Duodenal mucosa (tissue), 2 donors: ENCODE data around the gene EPB41.

Experiments
- H3K27ac ChIP-seq: one replicate; pipeline ENCODE4 v1.7.0; 2013; ENCODE audit warnings: low read depth, low read length
- H3K27me3 ChIP-seq, 2 donors: one replicate each; pipeline ENCODE4 v1.7.0; 2013; ENCODE audit warnings: low read length in 2 of 2, control low read depth in 1 of 2; ENCODE audit not compliant: insufficient read depth in 2 of 2, control insufficient read depth in 1 of 2
- H3K36me3 ChIP-seq, 2 donors: one replicate each; pipeline ENCODE4 v1.7.0; 2013; ENCODE audit warnings: low read length in 2 of 2, control low read depth in 1 of 2; ENCODE audit not compliant: insufficient read depth in 2 of 2, control insufficient read depth in 1 of 2
- H3K4me1 ChIP-seq, 2 donors: one replicate each; pipeline ENCODE4 v1.7.0; 2013; ENCODE audit warnings: low read length in 2 of 2, control low read depth in 1 of 2; ENCODE audit not compliant: insufficient read depth in 2 of 2, control insufficient read depth in 1 of 2
- H3K4me3 ChIP-seq, 2 donors: one replicate each; pipeline ENCODE4 v1.7.0; 2013; ENCODE audit warnings: low read length in 2 of 2, low read depth in 1 of 2
- H3K9ac ChIP-seq, 2 donors: one replicate each; pipeline ENCODE4 v1.7.0; 2013; ENCODE audit warnings: low read length in 2 of 2, low read depth in 1 of 2
- H3K9me3 ChIP-seq, 2 donors: one replicate each; pipeline ENCODE4 v1.7.0; 2013; ENCODE audit warnings: low read length in 2 of 2, control low read depth in 1 of 2; ENCODE audit not compliant: control insufficient read depth in 1 of 2

EPB41 gene

GRCh38 chr1:28882009-28882628 is 32.2 kb upstream of the EPB41 start:
- H3K9me3 ChIP-seq = no peaks in the 10 kb centered on the region
- H3K27me3 ChIP-seq = no peaks in the 10 kb centered on the region
- H3K36me3 ChIP-seq = no peaks in the 10 kb centered on the region
- H3K4me1 ChIP-seq = peaks cover 23 to 30% of the 10 kb centered on the region in 2 donors
- no peak overlapping the region for H3K27ac ChIP-seq
- no peak overlapping the region for H3K9ac ChIP-seq
- H3K4me3 ChIP-seq = no peak overlapping the region

GRCh38 chr1:28883242-28883616 is 31.1 kb upstream of the EPB41 start:
- Histone ChIP-seq H3K9ac (no peak overlapping the region), H3K27ac (no peak overlapping the region), H3K4me3 (no peak overlapping the region), H3K36me3 (no peaks in the 10 kb centered on the region), H3K9me3 (no peaks in the 10 kb centered on the region), H3K27me3 (no peaks in the 10 kb centered on the region), H3K4me1 (peaks cover 25 to 36% of the 10 kb centered on the region in 2 donors)

GRCh38 chr1:28885472-28885877 is 28.9 kb upstream of the EPB41 start:
- H3K4me1 ChIP-seq = peaks cover 27 to 37% of the 10 kb centered on the region in 2 donors
- no peak overlapping the region for H3K27ac ChIP-seq
- H3K4me3 ChIP-seq = no peak overlapping the region
- H3K9ac ChIP-seq = no peak overlapping the region
- H3K9me3 ChIP-seq = no peaks in the 10 kb centered on the region
- no peaks in the 10 kb centered on the region for H3K27me3 ChIP-seq
- no peaks in the 10 kb centered on the region for H3K36me3 ChIP-seq

GRCh38 chr1:28885977-28886730 is 28.2 kb upstream of the EPB41 start:
- Histone ChIP-seq H3K27ac (no peak overlapping the region), H3K9me3 (no peaks in the 10 kb centered on the region), H3K27me3 (no peaks in the 10 kb centered on the region), H3K4me3 (peak overlapping the region; percentile 76 to 93), H3K36me3 (no peaks in the 10 kb centered on the region), H3K9ac (peak overlapping the region; percentile 44 to 90), H3K4me1 (peaks cover 27 to 37% of the 10 kb centered on the region in 2 donors)

- Histone ChIP-seq H3K36me3 (no peaks in the 10 kb centered on the region), H3K4me3 (peak overlapping the region; percentile 76 to 93), H3K9me3 (no peaks in the 10 kb centered on the region), H3K27me3 (no peaks in the 10 kb centered on the region), H3K4me1 (peaks cover 27 to 35% of the 10 kb centered on the region in 2 donors), H3K9ac (peak overlapping the region; percentile 87 to 90), H3K27ac (peak overlapping the region; percentile 53)
These were observed 27.5 kb upstream of the EPB41 start for GRCh38 chr1:28886731-28887418.

- H3K4me3 ChIP-seq = peak overlapping the region; percentile 76 to 93
- no peaks in the 10 kb centered on the region for H3K9me3 ChIP-seq
- no peak overlapping the region for H3K27ac ChIP-seq
- H3K36me3 ChIP-seq = no peaks in the 10 kb centered on the region
- peak overlapping the region; percentile 87 to 90 for H3K9ac ChIP-seq
- H3K27me3 ChIP-seq = no peaks in the 10 kb centered on the region
- peaks cover 27 to 30% of the 10 kb centered on the region in 2 donors for H3K4me1 ChIP-seq
These were observed 26.9 kb upstream of the EPB41 start for GRCh38 chr1:28887419-28887834.

- H3K27ac ChIP-seq = no peak overlapping the region
These were observed 26.3 kb upstream of the EPB41 start for GRCh38 chr1:28887835-28888682.

GRCh38 chr1:28888915-28889314 is 25.5 kb upstream of the EPB41 start:
- Histone ChIP-seq H3K27me3 (no peaks in the 10 kb centered on the region), H3K4me1 (peaks cover 27 to 29% of the 10 kb centered on the region in 2 donors), H3K9me3 (no peaks in the 10 kb centered on the region)

More at GRCh38 chr1:28887835-28888682, 26.3 kb upstream of the EPB41 start:
- Histone ChIP-seq H3K36me3 (no peaks in the 10 kb centered on the region), H3K9ac (peak overlapping the region; percentile 87 to 90), H3K4me3 (peak overlapping the region; percentile 76 to 93), H3K9me3 (no peaks in the 10 kb centered on the region), H3K4me1 (peaks cover 27 to 29% of the 10 kb centered on the region in 2 donors), H3K27me3 (no peaks in the 10 kb centered on the region)

GRCh38 chr1:28889357-28889756 is 25.0 kb upstream of the EPB41 start:
- no peak overlapping the region for H3K4me3 ChIP-seq
- H3K9me3 ChIP-seq = no peaks in the 10 kb centered on the region
- H3K4me1 ChIP-seq = peaks cover 23 to 28% of the 10 kb centered on the region in 2 donors
- no peaks in the 10 kb centered on the region for H3K27me3 ChIP-seq
- no peak overlapping the region for H3K27ac ChIP-seq
- H3K36me3 ChIP-seq = peaks cover 0 to 4% of the 10 kb centered on the region in 2 donors
- no peak overlapping the region for H3K9ac ChIP-seq

More at GRCh38 chr1:28888915-28889314, 25.5 kb upstream of the EPB41 start:
- Histone ChIP-seq H3K36me3 (peaks cover 0 to 4% of the 10 kb centered on the region in 2 donors), H3K9ac (no peak overlapping the region), H3K4me3 (no peak overlapping the region), H3K27ac (no peak overlapping the region)
